ENCODE results near the gene PTGS2. TPM values are rescaled to one million over a fixed set of nuclear protein-coding genes. Genes with fewer than 3 reads are reported as not detected.

Gene PTGS2
- polyA plus RNA-seq, 1 of the 3 experiments (the other 2 are of a cell fraction) = 6.3 TPM

- Histone ChIP-seq H3K9me2 (no peaks in the 10 kb centered on the region), H3K4me3 (ENCODE audit: low read depth in 2 of 2, low read length in 1 of 2) (no peak overlapping the region), H3K79me2 (ENCODE audit: insufficient read depth) (no peaks in the 10 kb centered on the region), H3K4me1 (ENCODE audit: control insufficient read depth in 1 of 2, insufficient read depth in 2 of 2, low read depth in 1 of 2, low read length in 1 of 2) (peaks cover 0 to 9% of the 10 kb centered on the region in 2 experiments; a peak in 1 of 4 replicates), H3K9me3 (no peaks in the 10 kb centered on the region), H4K20me1 (ENCODE audit: insufficient read depth) (no peaks in the 10 kb centered on the region), H3K27ac (ENCODE audit: low read depth in 2 of 2, low read length in 1 of 2) (no peak overlapping the region), H3K27me3 (ENCODE audit: insufficient read depth) (no peaks in the 10 kb centered on the region), H3K4me2 (no peak overlapping the region), H3F3A (replicated peaks; ENCODE audit: insufficient read depth) (no peaks in the 10 kb centered on the region), H3K36me3 (replicated peaks in 1 of 2; ENCODE audit: control insufficient read depth in 1 of 2, insufficient read depth in 2 of 2, low read length in 1 of 2) (no peaks in the 10 kb centered on the region), H2AFZ (ENCODE audit: low read depth) (peak overlapping the region; percentile 56; the same call in 1 of the 2 replicates), H3K9ac (no peak overlapping the region)
- 26% methylated on average over 5 of the region's 5 CpGs for WGBS (ENCODE audit: low lambda C conversion rate)
- DNase-seq = no peak
- ChIA-PET CTCF (no interaction called here), POLR2A (no interaction called here)
- TF ChIP-seq, protein P1, sequence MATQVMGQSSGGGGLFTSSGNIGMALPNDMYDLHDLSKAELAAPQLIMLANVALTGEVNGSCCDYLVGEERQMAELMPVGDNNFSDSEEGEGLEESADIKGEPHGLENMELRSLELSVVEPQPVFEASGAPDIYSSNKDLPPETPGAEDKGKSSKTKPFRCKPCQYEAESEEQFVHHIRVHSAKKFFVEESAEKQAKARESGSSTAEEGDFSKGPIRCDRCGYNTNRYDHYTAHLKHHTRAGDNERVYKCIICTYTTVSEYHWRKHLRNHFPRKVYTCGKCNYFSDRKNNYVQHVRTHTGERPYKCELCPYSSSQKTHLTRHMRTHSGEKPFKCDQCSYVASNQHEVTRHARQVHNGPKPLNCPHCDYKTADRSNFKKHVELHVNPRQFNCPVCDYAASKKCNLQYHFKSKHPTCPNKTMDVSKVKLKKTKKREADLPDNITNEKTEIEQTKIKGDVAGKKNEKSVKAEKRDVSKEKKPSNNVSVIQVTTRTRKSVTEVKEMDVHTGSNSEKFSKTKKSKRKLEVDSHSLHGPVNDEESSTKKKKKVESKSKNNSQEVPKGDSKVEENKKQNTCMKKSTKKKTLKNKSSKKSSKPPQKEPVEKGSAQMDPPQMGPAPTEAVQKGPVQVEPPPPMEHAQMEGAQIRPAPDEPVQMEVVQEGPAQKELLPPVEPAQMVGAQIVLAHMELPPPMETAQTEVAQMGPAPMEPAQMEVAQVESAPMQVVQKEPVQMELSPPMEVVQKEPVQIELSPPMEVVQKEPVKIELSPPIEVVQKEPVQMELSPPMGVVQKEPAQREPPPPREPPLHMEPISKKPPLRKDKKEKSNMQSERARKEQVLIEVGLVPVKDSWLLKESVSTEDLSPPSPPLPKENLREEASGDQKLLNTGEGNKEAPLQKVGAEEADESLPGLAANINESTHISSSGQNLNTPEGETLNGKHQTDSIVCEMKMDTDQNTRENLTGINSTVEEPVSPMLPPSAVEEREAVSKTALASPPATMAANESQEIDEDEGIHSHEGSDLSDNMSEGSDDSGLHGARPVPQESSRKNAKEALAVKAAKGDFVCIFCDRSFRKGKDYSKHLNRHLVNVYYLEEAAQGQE (IDR thresholded peaks at IDR 0.05; ENCODE audit: low read depth, low read length) = no peak
- TF ChIP-seq EP300 (IDR thresholded peaks at IDR 0.05; ENCODE audit: borderline replicate concordance in 1 of 2, low read depth in 1 of 2, low read length in 1 of 2) (no peak), POLR2AphosphoS5 (IDR thresholded peaks at IDR 0.05; ENCODE audit: low read depth, low read length) (no peak), TEAD4 (IDR thresholded peaks at IDR 0.05; ENCODE audit: borderline replicate concordance, insufficient read depth) (no peak), PBX3 (IDR thresholded peaks at IDR 0.05) (no peak), EZH2phosphoT487 (IDR thresholded peaks at IDR 0.05; ENCODE audit: borderline replicate concordance, low read depth) (no peak), YY1 (IDR thresholded peaks at IDR 0.05; ENCODE audit: low read depth) (no peak), FOXJ3 (CRISPR knock-in tag; IDR thresholded peaks at IDR 0.05) (no peak), USF2 (IDR thresholded peaks at IDR 0.05; ENCODE audit: borderline replicate concordance, low read depth, low read length) (no peak), CTCF (IDR thresholded peaks at IDR 0.05) (no peak)
- TF ChIP-seq, protein P2, sequence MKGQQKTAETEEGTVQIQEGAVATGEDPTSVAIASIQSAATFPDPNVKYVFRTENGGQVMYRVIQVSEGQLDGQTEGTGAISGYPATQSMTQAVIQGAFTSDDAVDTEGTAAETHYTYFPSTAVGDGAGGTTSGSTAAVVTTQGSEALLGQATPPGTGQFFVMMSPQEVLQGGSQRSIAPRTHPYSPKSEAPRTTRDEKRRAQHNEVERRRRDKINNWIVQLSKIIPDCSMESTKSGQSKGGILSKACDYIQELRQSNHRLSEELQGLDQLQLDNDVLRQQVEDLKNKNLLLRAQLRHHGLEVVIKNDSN (IDR thresholded peaks at IDR 0.05; ENCODE audit: borderline replicate concordance, low read depth) = no peak
- TF ChIP-seq, protein P3, sequence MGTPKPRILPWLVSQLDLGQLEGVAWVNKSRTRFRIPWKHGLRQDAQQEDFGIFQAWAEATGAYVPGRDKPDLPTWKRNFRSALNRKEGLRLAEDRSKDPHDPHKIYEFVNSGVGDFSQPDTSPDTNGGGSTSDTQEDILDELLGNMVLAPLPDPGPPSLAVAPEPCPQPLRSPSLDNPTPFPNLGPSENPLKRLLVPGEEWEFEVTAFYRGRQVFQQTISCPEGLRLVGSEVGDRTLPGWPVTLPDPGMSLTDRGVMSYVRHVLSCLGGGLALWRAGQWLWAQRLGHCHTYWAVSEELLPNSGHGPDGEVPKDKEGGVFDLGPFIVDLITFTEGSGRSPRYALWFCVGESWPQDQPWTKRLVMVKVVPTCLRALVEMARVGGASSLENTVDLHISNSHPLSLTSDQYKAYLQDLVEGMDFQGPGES (IDR thresholded peaks at IDR 0.05; ENCODE audit: low read depth, low read length) = no peak
Measured at GRCh38 chr1:186715887-186716809, 35.9 kb upstream of the PTGS2 start.

Data from SK-N-SH (cell line).